Measurements from ENCODE around the gene OR2D2.
"Not testable (repeated sequence)": the region's sequence is repeated elsewhere in the genome, so short reads cannot be mapped to it uniquely, and the experiment has no call there.

OR2D2 gene

DNA sequence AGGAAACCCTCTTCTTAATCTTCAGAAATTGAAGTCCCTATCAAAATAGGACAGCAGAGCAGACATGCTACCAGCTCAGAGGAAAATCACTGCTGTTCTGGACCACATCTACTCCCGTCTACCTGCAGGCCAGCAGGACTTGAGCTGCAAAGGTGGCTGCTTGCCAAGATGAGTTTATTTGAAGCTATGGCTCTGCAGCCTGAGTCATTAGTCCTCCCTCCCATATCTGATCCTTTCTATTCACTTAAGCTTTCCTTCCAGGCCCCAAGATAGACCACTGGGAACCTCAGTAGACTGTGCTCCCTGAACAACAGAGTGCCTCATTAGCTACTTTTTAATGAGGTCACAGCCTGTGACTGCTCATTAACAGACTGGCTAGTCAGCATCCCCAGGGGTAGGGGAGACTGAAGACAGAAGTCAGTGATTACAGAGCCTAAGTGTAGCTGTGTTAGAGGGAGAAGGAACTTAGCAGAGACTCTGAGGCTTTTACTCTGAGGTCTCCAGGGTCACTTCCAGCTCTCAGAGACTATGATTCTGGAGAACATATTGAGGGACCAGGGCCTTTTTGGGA lies 36.2 kb downstream of the OR2D2 start:
- DNase-seq (no peak), ATAC-seq (ENCODE audit: insufficient read depth, low read depth) (no peak)
- no peaks in the 10 kb centered on the region for H3K79me2 ChIP-seq (ENCODE audit: insufficient read depth, low read length)
- no peak overlapping the region for H3K4me3 ChIP-seq (ENCODE audit: low read depth in 1 of 2, low read length in 2 of 2)
- H3K27me3 ChIP-seq (ENCODE audit: insufficient read depth, low read length, poor library complexity), result no peaks in the 10 kb centered on the region
- no peak overlapping the region for H3K4me2 ChIP-seq (ENCODE audit: insufficient read depth, low read length)
- H3K9ac ChIP-seq (ENCODE audit: low read depth, low read length), result no peak overlapping the region
- no peak overlapping the region for H3K27ac ChIP-seq (ENCODE audit: low read length)
- TF ChIP-seq EZH2 (IDR thresholded peaks at IDR 0.05; ENCODE audit: borderline replicate concordance, low read depth, low read length, severe bottlenecking), result no peak
- TF ChIP-seq, protein P1, sequence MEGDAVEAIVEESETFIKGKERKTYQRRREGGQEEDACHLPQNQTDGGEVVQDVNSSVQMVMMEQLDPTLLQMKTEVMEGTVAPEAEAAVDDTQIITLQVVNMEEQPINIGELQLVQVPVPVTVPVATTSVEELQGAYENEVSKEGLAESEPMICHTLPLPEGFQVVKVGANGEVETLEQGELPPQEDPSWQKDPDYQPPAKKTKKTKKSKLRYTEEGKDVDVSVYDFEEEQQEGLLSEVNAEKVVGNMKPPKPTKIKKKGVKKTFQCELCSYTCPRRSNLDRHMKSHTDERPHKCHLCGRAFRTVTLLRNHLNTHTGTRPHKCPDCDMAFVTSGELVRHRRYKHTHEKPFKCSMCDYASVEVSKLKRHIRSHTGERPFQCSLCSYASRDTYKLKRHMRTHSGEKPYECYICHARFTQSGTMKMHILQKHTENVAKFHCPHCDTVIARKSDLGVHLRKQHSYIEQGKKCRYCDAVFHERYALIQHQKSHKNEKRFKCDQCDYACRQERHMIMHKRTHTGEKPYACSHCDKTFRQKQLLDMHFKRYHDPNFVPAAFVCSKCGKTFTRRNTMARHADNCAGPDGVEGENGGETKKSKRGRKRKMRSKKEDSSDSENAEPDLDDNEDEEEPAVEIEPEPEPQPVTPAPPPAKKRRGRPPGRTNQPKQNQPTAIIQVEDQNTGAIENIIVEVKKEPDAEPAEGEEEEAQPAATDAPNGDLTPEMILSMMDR (IDR thresholded peaks at IDR 0.05; ENCODE audit: borderline replicate concordance, extremely low read depth, low read length, poor library complexity, severe bottlenecking), result no peak
- H3K36me3 ChIP-seq (ENCODE audit: insufficient read depth, low read length), result no peaks in the 10 kb centered on the region
- H2AFZ ChIP-seq (ENCODE audit: low read depth, low read length), result no peak overlapping the region
- H3K4me1 ChIP-seq (ENCODE audit: insufficient read depth, low read length), result no peaks in the 10 kb centered on the region
- no peaks in the 10 kb centered on the region for H4K20me1 ChIP-seq (ENCODE audit: insufficient read depth, low read length)
- peaks cover 7% of the 10 kb centered on the region for H3K9me3 ChIP-seq (ENCODE audit: insufficient read depth, low read length, severe bottlenecking)

DNA sequence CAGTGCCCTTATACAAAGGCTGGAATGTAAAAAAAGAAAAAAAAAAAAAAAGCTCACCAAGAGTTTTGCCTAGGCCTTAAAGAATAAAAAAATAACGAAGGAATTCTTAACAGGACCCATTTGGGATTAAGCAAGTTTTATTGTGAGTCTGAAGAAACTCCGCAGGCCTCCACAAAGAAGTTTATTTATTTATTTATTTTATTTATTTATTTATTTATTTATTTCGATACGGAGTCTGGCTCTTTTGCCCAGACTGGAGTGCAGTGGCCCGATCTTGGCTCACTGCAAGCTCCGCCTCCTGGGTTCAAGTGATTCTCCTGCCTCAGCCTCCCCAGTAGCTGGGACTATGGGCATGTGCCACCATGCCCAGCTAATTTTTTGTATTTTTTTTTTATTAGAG lies 37.5 kb downstream of the OR2D2 start:
- not testable (repeated sequence) for H3K4me1 ChIP-seq (ENCODE audit: insufficient read depth, low read length); H3K4me3 ChIP-seq (ENCODE audit: low read depth in 1 of 2, low read length in 2 of 2); DNase-seq; H3K9me3 ChIP-seq (ENCODE audit: insufficient read depth, low read length, severe bottlenecking); H3K36me3 ChIP-seq (ENCODE audit: insufficient read depth, low read length); H3K4me2 ChIP-seq (ENCODE audit: insufficient read depth, low read length); H4K20me1 ChIP-seq (ENCODE audit: insufficient read depth, low read length); H2AFZ ChIP-seq (ENCODE audit: low read depth, low read length); H3K27ac ChIP-seq (ENCODE audit: low read length); ATAC-seq (ENCODE audit: insufficient read depth, low read depth); H3K79me2 ChIP-seq (ENCODE audit: insufficient read depth, low read length); H3K27me3 ChIP-seq (ENCODE audit: insufficient read depth, low read length, poor library complexity); H3K9ac ChIP-seq (ENCODE audit: low read depth, low read length)

DNA sequence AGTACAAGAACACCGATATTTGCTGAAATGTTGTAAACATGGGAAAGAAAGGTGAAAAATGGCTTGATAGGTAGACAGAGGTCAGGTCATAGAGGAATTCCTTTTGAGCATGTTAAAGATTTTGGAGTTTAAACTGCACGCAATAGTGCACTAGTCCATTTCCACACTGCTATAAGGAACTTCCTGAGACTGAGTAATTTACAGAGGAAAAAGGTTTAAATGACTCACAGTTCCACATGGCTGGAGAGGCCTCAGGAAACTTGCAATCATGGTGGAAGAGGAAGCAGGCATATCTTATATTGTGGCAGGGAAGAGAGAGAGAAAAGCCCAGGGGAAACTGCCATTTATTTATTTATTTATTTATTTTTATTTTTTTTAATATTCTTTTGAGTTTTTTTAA lies 41.8 kb downstream of the OR2D2 start:
- no peak for DNase-seq
- Histone ChIP-seq H3K4me3 (ENCODE audit: low read depth in 1 of 2, low read length in 2 of 2) (no peak overlapping the region), H3K9ac (ENCODE audit: low read depth, low read length) (no peak overlapping the region), H3K27me3 (ENCODE audit: insufficient read depth, low read length, poor library complexity) (no peaks in the 10 kb centered on the region), H3K4me1 (ENCODE audit: insufficient read depth, low read length) (no peaks in the 10 kb centered on the region), H3K36me3 (ENCODE audit: insufficient read depth, low read length) (no peaks in the 10 kb centered on the region), H3K27ac (ENCODE audit: low read length) (no peak overlapping the region), H4K20me1 (ENCODE audit: insufficient read depth, low read length) (no peaks in the 10 kb centered on the region), H2AFZ (ENCODE audit: low read depth, low read length) (no peak overlapping the region), H3K4me2 (ENCODE audit: insufficient read depth, low read length) (no peak overlapping the region), H3K9me3 (ENCODE audit: insufficient read depth, low read length, severe bottlenecking) (peaks cover 7% of the 10 kb centered on the region), H3K79me2 (ENCODE audit: insufficient read depth, low read length) (no peaks in the 10 kb centered on the region)
- TF ChIP-seq EZH2 (IDR thresholded peaks at IDR 0.05; ENCODE audit: borderline replicate concordance, low read depth, low read length, severe bottlenecking), result no peak
- TF ChIP-seq, protein P1 (IDR thresholded peaks at IDR 0.05; ENCODE audit: borderline replicate concordance, extremely low read depth, low read length, poor library complexity, severe bottlenecking), result no peak
- no peak for ATAC-seq (ENCODE audit: insufficient read depth, low read depth)

DNA sequence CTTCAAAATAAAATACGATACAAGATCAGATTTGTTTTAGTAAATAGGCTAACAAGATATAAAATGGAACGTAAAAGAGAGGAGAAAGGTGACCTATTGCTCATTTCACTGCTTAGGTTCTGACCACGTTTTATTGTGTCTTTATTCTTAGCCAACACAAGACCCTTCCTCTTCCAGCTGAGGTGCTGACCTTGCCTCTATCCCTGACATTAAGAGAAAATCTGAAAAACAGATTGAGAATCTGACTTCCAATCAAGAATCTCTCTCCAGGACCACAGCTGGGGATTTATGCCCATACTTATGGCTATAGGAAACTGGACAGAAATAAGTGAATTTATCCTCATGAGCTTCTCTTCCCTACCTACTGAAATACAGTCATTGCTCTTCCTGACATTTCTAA lies 46.9 kb downstream of the OR2D2 start, which contains the start of gene OR10A5:
TSS of gene OR10A5 (plus strand) at position 301 of the 400 bp plus-strand sequence. CDS start at position 301, 0 bp downstream.
- no peak within 1 kb of the TSS for H3K27ac ChIP-seq (ENCODE audit: low read length)
- H3K4me3 ChIP-seq (ENCODE audit: low read depth in 1 of 2, low read length in 2 of 2), result no peak within 1 kb of the TSS
- H3K4me1 ChIP-seq (ENCODE audit: insufficient read depth, low read length), result no peaks in the 10 kb centered on the region
- no peak within 1 kb of the TSS for H3K4me2 ChIP-seq (ENCODE audit: insufficient read depth, low read length)
- no peaks in the 10 kb centered on the region for H3K27me3 ChIP-seq (ENCODE audit: insufficient read depth, low read length, poor library complexity)
- H2AFZ ChIP-seq (ENCODE audit: low read depth, low read length), result no peak within 1 kb of the TSS
- H3K79me2 ChIP-seq (ENCODE audit: insufficient read depth, low read length), result no peaks in the 10 kb centered on the region
- ATAC-seq (ENCODE audit: insufficient read depth, low read depth), result no peak
- DNase-seq, result no peak
- H4K20me1 ChIP-seq (ENCODE audit: insufficient read depth, low read length), result no peaks in the 10 kb centered on the region
- TF ChIP-seq, protein P1 (IDR thresholded peaks at IDR 0.05; ENCODE audit: borderline replicate concordance, extremely low read depth, low read length, poor library complexity, severe bottlenecking), result no peak
- no peak for TF ChIP-seq EZH2 (IDR thresholded peaks at IDR 0.05; ENCODE audit: borderline replicate concordance, low read depth, low read length, severe bottlenecking)
- no peaks in the 10 kb centered on the region for H3K9me3 ChIP-seq (ENCODE audit: insufficient read depth, low read length, severe bottlenecking)
- H3K36me3 ChIP-seq (ENCODE audit: insufficient read depth, low read length), result no peaks in the 10 kb centered on the region
- no peak within 1 kb of the TSS for H3K9ac ChIP-seq (ENCODE audit: low read depth, low read length)
